ENCODE data around the gene IFNA6.

Gene IFNA6

GRCh38 chr9:21334701-21335632 is 15.7 kb downstream of the IFNA6 start, which contains the start of gene KLHL9:
Gene KLHL9 (minus strand): TSS chr9:21335404. CDS start chr9:21334859, 545 bp downstream.
- Histone ChIP-seq H3K27me3 (ENCODE audit: insufficient read depth, poor library complexity, severe bottlenecking) (no peaks in the 10 kb centered on the region), H3K27ac (replicated peaks) (peak within 1 kb of the TSS; percentile 96), H3K4me3 (replicated peaks; ENCODE audit: insufficient read depth, low read length) (peak within 1 kb of the TSS; percentile 64)
- TF ChIP-seq POLR2AphosphoS5 (IDR thresholded peaks at IDR 0.05; ENCODE audit: low read depth) (peak; percentile 44; the same call in 1 of the 2 replicates), GABPA (IDR thresholded peaks at IDR 0.05; ENCODE audit: low read depth) (no peak), SPI1 (IDR thresholded peaks at IDR 0.05; ENCODE audit: borderline replicate concordance, low read depth) (peak; percentile 70)
- peak; percentile 47 to 78 for DNase-seq (ENCODE audit: low read depth in 1 of 2, low spot score in 1 of 2)

GRCh38 chr9:21333226-21333625 is 17.5 kb downstream of the IFNA6 start:
- DNase-seq (ENCODE audit: low read depth in 1 of 2, low spot score in 1 of 2): no peak
- Histone ChIP-seq H3K4me3 (replicated peaks; ENCODE audit: insufficient read depth, low read length) (no peak overlapping the region), H3K27me3 (ENCODE audit: insufficient read depth, poor library complexity, severe bottlenecking) (no peaks in the 10 kb centered on the region), H3K27ac (replicated peaks) (no peak overlapping the region)
- TF ChIP-seq REST (IDR thresholded peaks at IDR 0.05; ENCODE audit: insufficient replicate concordance, low read depth): no peak
- no peak for TF ChIP-seq POLR2AphosphoS5 (IDR thresholded peaks at IDR 0.05; ENCODE audit: low read depth)
- TF ChIP-seq SPI1 (IDR thresholded peaks at IDR 0.05; ENCODE audit: borderline replicate concordance, low read depth): no peak
- TF ChIP-seq GABPA (IDR thresholded peaks at IDR 0.05; ENCODE audit: low read depth): no peak
- TF ChIP-seq CTCF (IDR thresholded peaks at IDR 0.05; ENCODE audit: insufficient read depth, low read length): no peak

- no peak for DNase-seq (ENCODE audit: low read depth in 1 of 2, low spot score in 1 of 2)
- Histone ChIP-seq H3K4me3 (replicated peaks; ENCODE audit: insufficient read depth, low read length) (no peak overlapping the region), H3K27me3 (ENCODE audit: insufficient read depth, poor library complexity, severe bottlenecking) (no peaks in the 10 kb centered on the region), H3K27ac (replicated peaks) (no peak overlapping the region)
- TF ChIP-seq CTCF (IDR thresholded peaks at IDR 0.05; ENCODE audit: insufficient read depth, low read length): no peak
- no peak for TF ChIP-seq REST (IDR thresholded peaks at IDR 0.05; ENCODE audit: insufficient replicate concordance, low read depth)
- TF ChIP-seq GABPA (IDR thresholded peaks at IDR 0.05; ENCODE audit: low read depth): no peak
- TF ChIP-seq POLR2AphosphoS5 (IDR thresholded peaks at IDR 0.05; ENCODE audit: low read depth): no peak
- no peak for TF ChIP-seq SPI1 (IDR thresholded peaks at IDR 0.05; ENCODE audit: borderline replicate concordance, low read depth)
Measured at GRCh38 chr9:21331676-21332402, 18.8 kb downstream of the IFNA6 start.

All from HL-60 (cell line).